Keratinocyte (primary cell): Measurements from ENCODE around the gene GARIN6. TPM values are rescaled to one million over a fixed set of nuclear protein-coding genes. Genes with fewer than 3 reads are reported as not detected.

Experiments
- DNase-seq: peaks from one replicate; pipeline ENCODE4 v3.0.0-alpha.2; 2011; ENCODE audit warnings: low read depth, missing footprints, low spot score
- FAIRE-seq: peaks from 2 replicates; lab custom pipeline; 2011; peaks lifted over from hg19 to GRCh38; lab: Jason Lieb, UNC
- H2AFZ ChIP-seq: 2 replicates; pipeline ENCODE4 v1.6.0; 2012; ENCODE audit warnings: low read length, control low read depth, inconsistent platforms; ENCODE audit not compliant: control insufficient read depth
- H3K27ac ChIP-seq: 2 replicates; pipeline ENCODE4 v1.5.1; 2011; ENCODE audit warnings: low read length; ENCODE audit not compliant: control insufficient read depth, insufficient read depth
- H3K27me3 ChIP-seq: 3 replicates; pipeline ENCODE4 v1.6.0; 2011; ENCODE audit warnings: low read length; ENCODE audit not compliant: control insufficient read depth, insufficient read depth; ENCODE audit errors: extremely low read depth
- H3K36me3 ChIP-seq, 2 experiments: 2 replicates in 1 of 2; 3 replicates in 1 of 2; pipeline ENCODE4 v1.5.1; 2011; ENCODE audit warnings: low read length in 2 of 2, mild to moderate bottlenecking in 1 of 2; ENCODE audit not compliant: control insufficient read depth in 2 of 2, insufficient read depth in 2 of 2; ENCODE audit errors: extremely low read depth in 1 of 2
- H3K4me1 ChIP-seq: 3 replicates; pipeline ENCODE4 v1.5.1; 2011; ENCODE audit warnings: low read length; ENCODE audit not compliant: control insufficient read depth, insufficient read depth; ENCODE audit errors: extremely low read depth
- H3K4me2 ChIP-seq: 3 replicates; pipeline ENCODE4 v1.6.0; 2011; ENCODE audit warnings: low read depth, low read length; ENCODE audit not compliant: control insufficient read depth, insufficient read depth; ENCODE audit errors: extremely low read depth
- H3K4me3 ChIP-seq, 3 experiments: fragments of 200-600 bp in 1 of 3; sonication (generic) in 1 of 3; 2 replicates in 2 of 3; 3 replicates in 1 of 3; pipeline ENCODE4 v1.5.1; 2011 to 2016; ENCODE audit warnings: low read length in 3 of 3, mild to moderate bottlenecking in 3 of 3, control low read depth in 2 of 3, inconsistent platforms in 1 of 3, low read depth in 1 of 3, mixed read lengths in 1 of 3, mixed run types in 1 of 3, moderate library complexity in 1 of 3; ENCODE audit not compliant: control insufficient read depth in 2 of 3, insufficient read depth in 2 of 3; ENCODE audit errors: extremely low read depth in 1 of 3
- H3K79me2 ChIP-seq: 2 replicates; pipeline ENCODE4 v1.6.0; 2012; ENCODE audit warnings: low read length; ENCODE audit not compliant: control insufficient read depth, insufficient read depth
- H3K9ac ChIP-seq: 3 replicates; pipeline ENCODE4 v1.6.0; 2011; ENCODE audit warnings: low read length; ENCODE audit not compliant: control insufficient read depth, insufficient read depth; ENCODE audit errors: extremely low read depth
- H3K9me1 ChIP-seq: 3 replicates; pipeline ENCODE4 v1.6.0; 2011; ENCODE audit warnings: low read length; ENCODE audit not compliant: control insufficient read depth, insufficient read depth; ENCODE audit errors: extremely low read depth
- H3K9me3 ChIP-seq: 2 replicates; pipeline ENCODE4 v1.5.1; 2012; ENCODE audit warnings: low read depth, low read length; ENCODE audit not compliant: control insufficient read depth
- H4K20me1 ChIP-seq: 3 replicates; pipeline ENCODE4 v1.6.0; 2011; ENCODE audit warnings: low read length; ENCODE audit not compliant: control insufficient read depth, insufficient read depth; ENCODE audit errors: extremely low read depth
- CTCF ChIP-seq, 3 experiments: IDR thresholded peaks in 1 of 3; conservative IDR thresholded peaks in 1 of 3; optimal IDR thresholded peaks in 1 of 3; 2 replicates in 2 of 3; 3 replicates in 1 of 3; pipeline versions ENCODE3 to v1.5.1; 2011; ENCODE audit warnings: low read length in 3 of 3, mild to moderate bottlenecking in 3 of 3, moderate library complexity in 2 of 3, control low read depth in 1 of 3, inconsistent platforms in 1 of 3; ENCODE audit not compliant: insufficient read depth in 2 of 3; ENCODE audit errors: extremely low read depth in 1 of 3
- EZH2 ChIP-seq: IDR thresholded peaks from one replicate; pipeline ENCODE4 v1.6.1; 2012; ENCODE audit warnings: inconsistent platforms, mild to moderate bottlenecking, low read length, moderate library complexity
- dilution Hi-C: fragments of 300-500 bp; cut with MboI; formaldehyde crosslinking; loops from one replicate; pipeline ENCODE4 v1.7.0; 2020; ENCODE audit warnings: low sequenced_read_pairs; ENCODE audit not compliant: extremely low pct_ligation_motif_present
- polyA plus RNA-seq, 5 experiments: library from polyadenylated mRNA; depleted of rRNA in 3 of 5; stranded (reverse) in 3 of 5; stranded (forward) in 1 of 5; unstranded in 1 of 5; fragments of >200 nt; gene quantifications; 1 replicate in 1 of 5; 2 replicates in 3 of 5; 3 replicates in 1 of 5; pipeline versions ENCODE4 v1.2.1 to v1.2.3, GENCODE V29; 2011 to 2012; ENCODE audit warnings: missing spikeins in 2 of 5, low read depth in 1 of 5, low replicate concordance in 1 of 5

The GARIN6 gene
- polyA plus RNA-seq, 1 donor (not counting 4 experiments of a cell fraction or from before 2014, with no cell fraction given): not detected

GRCh38 chr12:99611117-99611516 lies 36.4 kb upstream of the GARIN6 start:
- TF ChIP-seq EZH2: no peak
- no peak for TF ChIP-seq CTCF (optimal IDR thresholded peaks at IDR 0.05 in 1 of 3, IDR thresholded peaks at IDR 0.05 in 1 of 3, conservative IDR thresholded peaks at IDR 0.05 in 1 of 3; ENCODE audit: extremely low read depth in 1 of 3, insufficient read depth in 2 of 3, low read length in 3 of 3)
- FAIRE-seq (no peak), DNase-seq (no peak)
- Histone ChIP-seq H3K9me3 (no peaks in the 10 kb centered on the region), H3K27ac (no peak overlapping the region), H3K79me2 (no peaks in the 10 kb centered on the region), H3K36me3 (no peaks in the 10 kb centered on the region), H3K9me1 (no peaks in the 10 kb centered on the region), H3K4me2 (no peak overlapping the region), H3K27me3 (no peaks in the 10 kb centered on the region), H3K4me1 (no peaks in the 10 kb centered on the region), H4K20me1 (no peaks in the 10 kb centered on the region), H3K9ac (no peak overlapping the region), H3K4me3 (no peak overlapping the region), H2AFZ (no peak overlapping the region)
- dilution Hi-C loops: no loop called here

GRCh38 chr12:99611599-99611998 lies 36.0 kb upstream of the GARIN6 start:
- Histone ChIP-seq H3K36me3 (no peaks in the 10 kb centered on the region), H3K9me1 (no peaks in the 10 kb centered on the region), H3K4me2 (no peak overlapping the region), H3K9me3 (no peaks in the 10 kb centered on the region), H3K4me1 (no peaks in the 10 kb centered on the region), H3K27ac (no peak overlapping the region), H4K20me1 (no peaks in the 10 kb centered on the region), H3K27me3 (no peaks in the 10 kb centered on the region), H3K79me2 (no peaks in the 10 kb centered on the region), H3K9ac (no peak overlapping the region), H3K4me3 (no peak overlapping the region), H2AFZ (no peak overlapping the region)
- dilution Hi-C loops: no loop called here
- DNase-seq (no peak), FAIRE-seq (no peak)
- no peak for TF ChIP-seq CTCF (optimal IDR thresholded peaks at IDR 0.05 in 1 of 3, IDR thresholded peaks at IDR 0.05 in 1 of 3, conservative IDR thresholded peaks at IDR 0.05 in 1 of 3; ENCODE audit: extremely low read depth in 1 of 3, insufficient read depth in 2 of 3, low read length in 3 of 3)
- no peak for TF ChIP-seq EZH2
